Measurements from ENCODE around the gene KCNQ5. TPM values are rescaled to one million over a fixed set of nuclear protein-coding genes. Genes with fewer than 3 reads are reported as not detected.
"Not testable (repeated sequence)": the region's sequence is repeated elsewhere in the genome, so short reads cannot be mapped to it uniquely, and the experiment has no call there.

KCNQ5 gene
- polyA plus RNA-seq, 3 donors, result under 0.01 to 0.15 TPM; not detected in 1

- H3K27ac ChIP-seq (ENCODE audit: low read depth, low read length), result no peak overlapping the region
- WGBS, 3 donors, result 83 to 93% (median 86%) methylated on average over 7 of the region's 7 CpGs
These were observed 572.9 kb downstream of the KCNQ5 start for GRCh38 chr6:73194744-73195143.

GRCh38 chr6:73200247-73200646, 578.4 kb downstream of the KCNQ5 start:
- 75 to 86% (median 86%) methylated on average over 3 of the region's 3 CpGs for WGBS, 3 donors
- no peak overlapping the region for H3K27ac ChIP-seq (ENCODE audit: low read depth, low read length)

GRCh38 chr6:73200735-73201134, 578.9 kb downstream of the KCNQ5 start:
- WGBS, 3 donors, result 66 to 80% (median 73%) methylated on average over 4 of the region's 4 CpGs
- no peak overlapping the region for H3K27ac ChIP-seq (ENCODE audit: low read depth, low read length)

GRCh38 chr6:73203098-73203497, 581.2 kb downstream of the KCNQ5 start:
- 61 to 93% (median 74%) methylated on average over 1 of the region's 1 CpG for WGBS, 3 donors
- H3K27ac ChIP-seq (ENCODE audit: low read depth, low read length), result no peak overlapping the region

- 83 to 84% (median 84%) methylated on average over 4 of the region's 4 CpGs for WGBS, 3 donors
- H3K27ac ChIP-seq (ENCODE audit: low read depth, low read length), result no peak overlapping the region
These were observed 582.4 kb downstream of the KCNQ5 start for GRCh38 chr6:73204252-73204651.

- 75 to 91% (median 90%) methylated on average over 3 of the region's 3 CpGs for WGBS, 3 donors
- H3K27ac ChIP-seq (ENCODE audit: low read depth, low read length), result no peak overlapping the region
These were observed 585.5 kb downstream of the KCNQ5 start for GRCh38 chr6:73207221-73207837.

- no peak overlapping the region for H3K27ac ChIP-seq (ENCODE audit: low read depth, low read length)
- 73 to 96% (median 79%) methylated on average over 9 of the region's 9 CpGs for WGBS, 3 donors
These were observed 587.3 kb downstream of the KCNQ5 start for GRCh38 chr6:73209117-73209516.

GRCh38 chr6:73216859-73217258, 595.0 kb downstream of the KCNQ5 start:
- WGBS, 3 donors, result 89 to 94% (median 93%) methylated on average over 2 of the region's 2 CpGs
- H3K27ac ChIP-seq (ENCODE audit: low read depth, low read length), result no peak overlapping the region

- 80 to 94% (median 91%) methylated on average over 4 of the region's 4 CpGs for WGBS, 3 donors
- H3K27ac ChIP-seq (ENCODE audit: low read depth, low read length), result no peak within 1 kb of the TSS
These were observed 603.5 kb downstream of the KCNQ5 start, which contains the start of gene KHDC1L for GRCh38 chr6:73225396-73225795. Gene KHDC1L, minus strand, starts transcription at chr6:73225496. Its CDS starts 88 bp downstream, at chr6:73225408.

- H3K27ac ChIP-seq (ENCODE audit: low read depth, low read length), result no peak overlapping the region
- 86 to 95% (median 90%) methylated on average over 3 of the region's 3 CpGs for WGBS, 3 donors
These were observed 605.9 kb downstream of the KCNQ5 start for GRCh38 chr6:73227606-73228255.

- 36 to 60% (median 39%) methylated on average over 1 of the region's 1 CpG for WGBS, 3 donors
These were observed 610.1 kb downstream of the KCNQ5 start for GRCh38 chr6:73231986-73232391.

GRCh38 chr6:73233048-73233447, 611.2 kb downstream of the KCNQ5 start:
- WGBS, 3 donors, result 79 to 87% (median 86%) methylated on average over 6 of the region's 6 CpGs
- H3K27ac ChIP-seq (ENCODE audit: low read depth, low read length), result no peak overlapping the region

More at GRCh38 chr6:73231986-73232391, 610.1 kb downstream of the KCNQ5 start:
- no peak overlapping the region for H3K27ac ChIP-seq (ENCODE audit: low read depth, low read length)

GRCh38 chr6:73233971-73234370, 612.1 kb downstream of the KCNQ5 start:
- not testable (repeated sequence) for H3K27ac ChIP-seq (ENCODE audit: low read depth, low read length)
- WGBS, 3 donors, result 27 to 63% (median 35%) methylated on average over 3 of the region's 3 CpGs

- WGBS, 3 donors, result 83 to 96% (median 86%) methylated on average over 1 of the region's 1 CpG
These were observed 612.9 kb downstream of the KCNQ5 start for GRCh38 chr6:73234733-73235132.

GRCh38 chr6:73236144-73236750, 614.4 kb downstream of the KCNQ5 start:
- 83 to 94% (median 85%) methylated on average over 5 of the region's 5 CpGs for WGBS, 3 donors
- H3K27ac ChIP-seq (ENCODE audit: low read depth, low read length), result no peak overlapping the region

More at GRCh38 chr6:73234733-73235132, 612.9 kb downstream of the KCNQ5 start:
- no peak overlapping the region for H3K27ac ChIP-seq (ENCODE audit: low read depth, low read length)

- H3K27ac ChIP-seq (ENCODE audit: low read depth, low read length), result no peak overlapping the region
- WGBS, 3 donors, result 80 to 83% (median 80%) methylated on average over 4 of the region's 4 CpGs
These were observed 618.9 kb downstream of the KCNQ5 start for GRCh38 chr6:73240730-73241129.

- 82 to 92% (median 90%) methylated on average over 5 of the region's 5 CpGs for WGBS, 3 donors
These were observed 620.1 kb downstream of the KCNQ5 start for GRCh38 chr6:73242001-73242400.

More at GRCh38 chr6:73242001-73242400, 620.1 kb downstream of the KCNQ5 start:
- H3K27ac ChIP-seq (ENCODE audit: low read depth, low read length), result no peak overlapping the region
